Measurements from ENCODE around the gene PKNOX2. TPM values are rescaled to one million over a fixed set of nuclear protein-coding genes. Genes with fewer than 3 reads are reported as not detected.

The PKNOX2 gene
- total and polyA plus RNA-seq, 10 donors: 0.80 to 8.9 (median 3.5) TPM

GRCh38 chr11:125399945-125400344, 235.4 kb downstream of the PKNOX2 start:
- intact Hi-C loops (cut with DNase I; ENCODE audit: low total_unique reads): no loop called here
- Histone ChIP-seq H3K9me3 (no peaks in the 10 kb centered on the region), H3K27me3 (replicated peaks in 1 of 7) (peaks cover 0 to 59% (median 0%) of the 10 kb centered on the region in 7 donors), H3K4me3 (no peak overlapping the region), H3K27ac (no peak overlapping the region), H3K36me3 (no peaks in the 10 kb centered on the region), H3K4me1 (peaks cover 0 to 5% (median 4%) of the 10 kb centered on the region in 6 donors)
- no peak for TF ChIP-seq POLR2A (IDR thresholded peaks at IDR 0.05)
- peak; percentile 24 for DNase-seq
- WGBS, 5 donors: 71 to 94% (median 83%) methylated on average over 6 of the region's 6 CpGs

DNA sequence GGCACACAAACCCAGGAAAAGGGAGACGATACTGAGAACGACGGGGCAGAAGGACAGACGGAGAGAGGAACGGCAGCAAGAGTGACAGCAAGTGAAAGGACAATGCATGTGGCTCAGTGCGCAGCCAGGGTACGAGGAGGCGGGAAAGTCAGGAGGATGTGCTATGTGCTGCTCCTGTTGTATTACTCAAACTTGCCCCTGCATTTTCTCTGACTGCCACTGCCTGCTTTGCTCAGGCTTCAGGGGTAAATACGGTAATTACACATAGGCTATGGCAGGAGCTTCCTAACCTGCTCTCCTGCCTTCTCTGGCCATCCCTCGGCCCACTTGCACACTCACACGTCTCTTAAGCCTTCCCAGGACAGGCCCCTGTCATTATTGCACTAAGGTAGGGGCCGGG, 236.7 kb downstream of the PKNOX2 start:
- H3K27me3 ChIP-seq (replicated peaks in 1 of 7): peaks cover 0 to 67% (median 8%) of the 10 kb centered on the region in 7 donors
- H3K27ac ChIP-seq: no peak overlapping the region
- no peaks in the 10 kb centered on the region for H3K9me3 ChIP-seq
- 69 to 75% (median 72%) methylated on average over 12 of the region's 12 CpGs for WGBS, 5 donors
- TF ChIP-seq, protein P1, sequence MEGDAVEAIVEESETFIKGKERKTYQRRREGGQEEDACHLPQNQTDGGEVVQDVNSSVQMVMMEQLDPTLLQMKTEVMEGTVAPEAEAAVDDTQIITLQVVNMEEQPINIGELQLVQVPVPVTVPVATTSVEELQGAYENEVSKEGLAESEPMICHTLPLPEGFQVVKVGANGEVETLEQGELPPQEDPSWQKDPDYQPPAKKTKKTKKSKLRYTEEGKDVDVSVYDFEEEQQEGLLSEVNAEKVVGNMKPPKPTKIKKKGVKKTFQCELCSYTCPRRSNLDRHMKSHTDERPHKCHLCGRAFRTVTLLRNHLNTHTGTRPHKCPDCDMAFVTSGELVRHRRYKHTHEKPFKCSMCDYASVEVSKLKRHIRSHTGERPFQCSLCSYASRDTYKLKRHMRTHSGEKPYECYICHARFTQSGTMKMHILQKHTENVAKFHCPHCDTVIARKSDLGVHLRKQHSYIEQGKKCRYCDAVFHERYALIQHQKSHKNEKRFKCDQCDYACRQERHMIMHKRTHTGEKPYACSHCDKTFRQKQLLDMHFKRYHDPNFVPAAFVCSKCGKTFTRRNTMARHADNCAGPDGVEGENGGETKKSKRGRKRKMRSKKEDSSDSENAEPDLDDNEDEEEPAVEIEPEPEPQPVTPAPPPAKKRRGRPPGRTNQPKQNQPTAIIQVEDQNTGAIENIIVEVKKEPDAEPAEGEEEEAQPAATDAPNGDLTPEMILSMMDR (IDR thresholded peaks at IDR 0.05 in 8 of 11, conservative IDR thresholded peaks at IDR 0.05 in 3 of 11): no peak
- no peak for TF ChIP-seq POLR2A (IDR thresholded peaks at IDR 0.05)
- TF ChIP-seq POLR2AphosphoS5 (IDR thresholded peaks at IDR 0.05): no peak
- H3K36me3 ChIP-seq: no peaks in the 10 kb centered on the region
- H3K4me1 ChIP-seq: peaks cover 0 to 9% (median 7%) of the 10 kb centered on the region in 6 donors
- intact Hi-C loops (cut with DNase I; ENCODE audit: low total_unique reads): no loop called here
- H3K4me3 ChIP-seq: no peak overlapping the region
- DNase-seq: peak; percentile 59

GRCh38 chr11:125401746-125402145, 237.2 kb downstream of the PKNOX2 start:
- no peak overlapping the region for H3K27ac ChIP-seq
- no peaks in the 10 kb centered on the region for H3K9me3 ChIP-seq
- H3K4me3 ChIP-seq: no peak overlapping the region
- intact Hi-C loops (cut with DNase I; ENCODE audit: low total_unique reads): no loop called here
- 89 to 91% (median 89%) methylated on average over 11 of the region's 11 CpGs for WGBS, 5 donors
- TF ChIP-seq, protein P1 (IDR thresholded peaks at IDR 0.05 in 8 of 11, conservative IDR thresholded peaks at IDR 0.05 in 3 of 11): no peak
- H3K4me1 ChIP-seq: peaks cover 0 to 9% (median 7%) of the 10 kb centered on the region in 6 donors
- DNase-seq: peak; percentile 41
- H3K36me3 ChIP-seq: no peaks in the 10 kb centered on the region
- peaks cover 0 to 67% (median 8%) of the 10 kb centered on the region in 7 donors for H3K27me3 ChIP-seq (replicated peaks in 1 of 7)

DNA sequence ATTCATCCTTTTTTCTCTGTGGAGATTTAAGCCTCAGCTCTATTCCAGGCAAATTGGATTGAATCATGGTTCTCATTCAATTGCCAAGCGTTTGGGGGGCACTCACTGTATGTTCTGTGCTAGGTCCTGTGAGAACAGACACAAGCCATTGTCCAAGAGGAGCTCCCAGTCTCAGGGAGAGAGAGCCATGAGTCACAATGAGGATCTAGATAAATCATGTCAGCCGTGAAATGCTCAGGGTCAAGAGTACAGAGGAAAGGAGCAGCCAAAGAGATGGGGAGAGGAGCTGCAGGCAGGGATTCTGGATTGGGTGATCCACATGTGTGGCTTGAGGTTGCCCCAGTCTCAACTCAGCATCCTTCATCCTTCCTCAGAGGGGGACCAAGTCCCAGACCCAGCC, 237.9 kb downstream of the PKNOX2 start:
- TF ChIP-seq POLR2AphosphoS5 (IDR thresholded peaks at IDR 0.05) (no peak), POLR2A (IDR thresholded peaks at IDR 0.05) (no peak)
- TF ChIP-seq, protein P1 (IDR thresholded peaks at IDR 0.05 in 8 of 11, conservative IDR thresholded peaks at IDR 0.05 in 3 of 11): no peak
- H3K27me3 ChIP-seq (replicated peaks in 1 of 7): peaks cover 0 to 72% (median 8%) of the 10 kb centered on the region in 7 donors
- no peak overlapping the region for H3K27ac ChIP-seq
- peaks cover 0 to 9% (median 7%) of the 10 kb centered on the region in 6 donors for H3K4me1 ChIP-seq
- no peaks in the 10 kb centered on the region for H3K36me3 ChIP-seq
- H3K9me3 ChIP-seq: no peaks in the 10 kb centered on the region
- no peak overlapping the region for H3K4me3 ChIP-seq
- 41 to 51% (median 47%) methylated on average over 2 of the region's 2 CpGs for WGBS, 5 donors
- peak; percentile 4 for DNase-seq
- intact Hi-C loops (cut with DNase I; ENCODE audit: low total_unique reads): no loop called here
